Activated CD4-positive, alpha-beta T cell treated with anti-CD3 and anti-CD28 coated beads for 36 hours (primary cell): ENCODE results near the gene HOXC10. TPM values are rescaled to one million over a fixed set of nuclear protein-coding genes. Genes with fewer than 3 reads are reported as not detected.

Experiments
- ATAC-seq: fragments of 200-7000 bp; cut with Tn5 transposase; one replicate; pipeline ENCODE4 v1.10.0; 2021; ENCODE audit warnings: mild to moderate bottlenecking, moderate library complexity
- CTCF ChIA-PET: fragments of 350-600 bp; sonication (Branson Sonifier 250); formaldehyde crosslinking; loops from one replicate; lab custom pipeline; 2021; ENCODE audit warnings: antibody characterized with exemption; lab: Charles Lee
- POLR2A ChIA-PET: fragments of 350-600 bp; sonication (Branson Sonifier 250); formaldehyde crosslinking; loops from one replicate; lab custom pipeline; 2021; ENCODE audit warnings: antibody characterized with exemption, inconsistent platforms; lab: Charles Lee
- DNase-seq: peaks from one replicate; pipeline ENCODE4 v3.0.0-alpha.2; 2020
- H3K27ac Mint-ChIP-seq: one replicate; pipeline ENCODE4 v1.8.0; 2021; ENCODE audit warnings: mixed read lengths
- H3K27me3 Mint-ChIP-seq: one replicate; pipeline ENCODE4 v1.8.0; 2021; ENCODE audit warnings: mixed read lengths
- H3K36me3 Mint-ChIP-seq: one replicate; pipeline ENCODE4 v1.8.0; 2021; ENCODE audit warnings: low read depth, mixed read lengths
- H3K4me1 Mint-ChIP-seq: one replicate; pipeline ENCODE4 v1.8.0; 2021; ENCODE audit warnings: mixed read lengths
- H3K4me3 Mint-ChIP-seq: one replicate; pipeline ENCODE4 v1.8.0; 2021; ENCODE audit warnings: mild to moderate bottlenecking, moderate library complexity, mixed read lengths
- H3K9me3 Mint-ChIP-seq: one replicate; pipeline ENCODE4 v1.8.0; 2021; ENCODE audit warnings: low read depth, mixed read lengths
- intact Hi-C, 2 experiments: fragments of 100-400 bp; cut with DNase I in 1 of 2; cut with micrococcal nuclease in 1 of 2; formaldehyde crosslinking; loops; one replicate each; pipeline versions ENCODE4 v1.14.2 to v1.15.1; 2022 to 2024; cut with DNase I, micrococcal nuclease
- total RNA-seq, 2 experiments: library from RNA; stranded (reverse); gene quantifications; one replicate each; pipeline ENCODE4 v1.2.3, GENCODE V29; 2021

HOXC10 gene
- total RNA-seq, 2 experiments from 2014 or later = not detected

DNA sequence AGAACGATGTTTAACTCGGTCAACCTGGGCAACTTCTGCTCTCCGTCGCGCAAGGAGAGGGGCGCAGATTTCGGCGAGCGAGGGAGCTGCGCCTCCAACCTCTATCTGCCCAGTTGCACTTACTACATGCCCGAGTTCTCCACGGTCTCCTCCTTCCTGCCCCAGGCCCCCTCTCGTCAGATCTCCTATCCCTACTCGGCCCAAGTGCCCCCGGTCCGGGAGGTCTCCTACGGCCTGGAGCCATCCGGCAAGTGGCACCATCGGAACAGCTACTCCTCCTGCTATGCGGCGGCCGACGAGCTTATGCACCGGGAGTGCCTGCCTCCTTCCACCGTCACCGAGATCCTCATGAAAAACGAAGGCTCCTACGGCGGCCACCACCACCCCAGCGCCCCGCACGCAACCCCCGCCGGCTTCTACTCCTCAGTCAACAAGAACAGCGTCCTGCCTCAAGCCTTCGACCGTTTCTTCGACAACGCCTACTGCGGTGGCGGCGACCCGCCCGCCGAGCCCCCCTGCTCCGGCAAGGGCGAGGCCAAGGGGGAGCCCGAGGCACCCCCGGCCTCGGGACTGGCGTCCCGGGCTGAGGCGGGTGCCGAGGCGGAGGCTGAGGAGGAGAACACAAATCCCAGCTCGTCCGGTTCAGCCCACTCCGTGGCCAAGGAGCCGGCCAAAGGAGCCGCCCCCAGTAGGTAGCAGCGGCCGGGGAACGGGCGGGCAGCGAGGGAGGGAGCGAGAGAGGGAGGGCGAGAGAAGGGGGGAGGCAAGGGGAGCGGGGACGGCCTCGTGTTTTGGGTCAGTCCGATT is 11.5 kb upstream of the HOXC10 start:
- no peaks in the 10 kb centered on the region for H3K9me3 Mint-ChIP-seq
- DNase-seq (peak; percentile 34), ATAC-seq (no peak)
- intact Hi-C loops = loop anchor here (1.0 to 5.0 kb wide), 2 partner anchors 19 to 36 kb away; partner anchors contain the start of genes HOXC13 (in 2 of the 2) and HOXC12 (in 1 of the 2)
- no peaks in the 10 kb centered on the region for H3K36me3 Mint-ChIP-seq
- H3K27me3 Mint-ChIP-seq = peaks cover 81% of the 10 kb centered on the region
- ChIA-PET CTCF (interaction anchor here (0.6 to 1.0 kb wide), 2 partner anchors 12 to 29 kb away, joined by 3 read pairs; partner anchors contain the start of gene HOXC10), POLR2A (no interaction called here)
- peaks cover 24% of the 10 kb centered on the region for H3K4me1 Mint-ChIP-seq
- no peak overlapping the region for H3K27ac Mint-ChIP-seq
- H3K4me3 Mint-ChIP-seq = no peak overlapping the region

DNA sequence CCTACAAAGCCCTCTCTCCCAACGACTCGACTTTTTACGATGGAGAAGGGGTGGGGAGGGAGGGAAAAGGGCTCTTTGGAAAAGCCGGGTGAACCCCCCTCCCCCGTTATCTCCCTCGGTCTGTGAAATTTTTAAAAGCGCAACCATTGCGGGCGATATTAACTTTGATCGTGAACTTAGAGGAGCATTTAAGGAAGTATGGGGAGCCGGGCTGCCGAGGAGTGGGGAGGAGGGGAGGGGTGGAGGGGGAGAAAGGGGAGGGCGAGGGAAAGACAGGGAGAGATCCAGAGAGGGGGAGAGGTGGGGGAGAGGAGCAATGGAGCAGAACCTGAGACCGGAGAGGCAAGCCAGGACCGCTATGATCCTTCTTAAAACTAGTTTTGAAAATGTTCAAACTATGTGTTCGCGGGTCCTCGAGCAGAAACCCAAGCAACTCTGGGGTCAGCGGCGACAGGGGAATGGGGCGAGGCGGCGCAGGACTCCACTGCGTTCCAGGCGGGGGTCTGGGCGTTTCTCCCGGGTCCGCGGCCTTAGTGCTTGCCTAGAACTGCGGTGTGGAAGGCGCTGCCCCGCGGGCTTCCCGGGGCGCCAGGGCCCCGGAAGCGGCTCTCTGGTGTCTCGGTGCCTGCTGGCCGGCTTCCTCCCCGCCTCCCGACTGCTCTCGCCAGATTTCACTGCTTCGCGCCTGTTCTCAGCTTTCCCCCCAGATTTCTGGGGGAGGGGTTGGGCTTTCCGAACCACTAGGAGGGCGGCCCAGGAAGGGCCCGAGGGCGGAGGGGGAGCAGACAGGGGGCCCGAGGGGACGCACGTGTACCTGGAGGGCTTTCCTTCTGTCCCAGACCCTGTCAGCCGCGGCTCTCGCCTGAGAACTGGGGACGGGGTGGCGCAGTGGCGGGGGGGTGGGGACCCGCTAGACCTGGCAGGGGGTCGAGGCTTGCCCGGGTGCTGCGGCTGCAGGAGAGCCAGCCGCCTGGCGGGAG is 10.6 kb upstream of the HOXC10 start, which contains the start of gene HOTAIR:
TSS of gene HOTAIR (minus strand) at position 871 of the 980 bp plus-strand sequence.
- DNase-seq = peak; percentile 48
- ATAC-seq = peak; percentile 53
- POLR2A ChIA-PET = no interaction called here
- Mint-ChIP-seq H3K4me1 (peaks cover 24% of the 10 kb centered on the region), H3K27ac (no peak within 1 kb of the TSS), H3K9me3 (no peaks in the 10 kb centered on the region), H3K4me3 (peak within 1 kb of the TSS; percentile 48), H3K27me3 (peaks cover 83% of the 10 kb centered on the region), H3K36me3 (no peaks in the 10 kb centered on the region)
- intact Hi-C loops = loop anchor here (1.0 to 5.0 kb wide), 2 partner anchors 20 to 37 kb away; partner anchors contain the start of genes HOXC13 (in 2 of the 2) and HOXC12 (in 1 of the 2)
- CTCF ChIA-PET = no interaction called here

DNA sequence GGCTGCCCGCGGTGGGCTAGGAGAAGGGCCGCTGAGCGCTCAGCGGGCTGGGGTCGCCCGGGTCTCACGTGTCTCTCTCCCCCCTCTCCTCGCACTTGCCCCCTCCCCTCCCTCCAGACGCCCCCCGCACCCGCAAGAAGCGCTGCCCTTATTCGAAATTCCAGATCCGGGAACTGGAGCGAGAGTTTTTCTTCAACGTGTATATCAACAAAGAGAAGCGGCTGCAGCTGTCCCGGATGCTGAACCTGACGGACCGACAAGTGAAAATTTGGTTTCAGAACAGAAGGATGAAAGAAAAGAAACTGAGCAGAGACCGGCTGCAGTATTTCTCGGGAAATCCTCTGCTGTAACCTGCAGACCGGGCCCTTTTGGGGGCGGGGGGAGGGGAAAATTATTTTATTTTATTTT is 9.9 kb upstream of the HOXC10 start:
- intact Hi-C loops = no loop called here
- POLR2A ChIA-PET = no interaction called here
- H3K27ac Mint-ChIP-seq = no peak overlapping the region
- H3K4me3 Mint-ChIP-seq = no peak overlapping the region
- no peak for DNase-seq
- CTCF ChIA-PET = interaction anchor here (1.7 kb wide), 1 partner anchor 10 kb away, joined by 9 read pairs; the partner anchor contains the start of gene HOXC10
- H3K4me1 Mint-ChIP-seq = peaks cover 24% of the 10 kb centered on the region
- peaks cover 83% of the 10 kb centered on the region for H3K27me3 Mint-ChIP-seq
- no peaks in the 10 kb centered on the region for H3K36me3 Mint-ChIP-seq
- no peak for ATAC-seq
- H3K9me3 Mint-ChIP-seq = no peaks in the 10 kb centered on the region

GRCh38 chr12:53975479-53976152 is 9.3 kb upstream of the HOXC10 start:
- H3K9me3 Mint-ChIP-seq = no peaks in the 10 kb centered on the region
- H3K36me3 Mint-ChIP-seq = no peaks in the 10 kb centered on the region
- H3K27ac Mint-ChIP-seq = no peak overlapping the region
- H3K4me3 Mint-ChIP-seq = peak overlapping the region; percentile 15
- intact Hi-C loops = no loop called here
- peak; percentile 30 for DNase-seq
- ChIA-PET CTCF (interaction anchor here (1.7 kb wide), 1 partner anchor 9 kb away, joined by 9 read pairs; the partner anchor contains the start of gene HOXC10), POLR2A (no interaction called here)
- H3K27me3 Mint-ChIP-seq = peaks cover 83% of the 10 kb centered on the region
- no peak for ATAC-seq
- H3K4me1 Mint-ChIP-seq = peaks cover 24% of the 10 kb centered on the region

DNA sequence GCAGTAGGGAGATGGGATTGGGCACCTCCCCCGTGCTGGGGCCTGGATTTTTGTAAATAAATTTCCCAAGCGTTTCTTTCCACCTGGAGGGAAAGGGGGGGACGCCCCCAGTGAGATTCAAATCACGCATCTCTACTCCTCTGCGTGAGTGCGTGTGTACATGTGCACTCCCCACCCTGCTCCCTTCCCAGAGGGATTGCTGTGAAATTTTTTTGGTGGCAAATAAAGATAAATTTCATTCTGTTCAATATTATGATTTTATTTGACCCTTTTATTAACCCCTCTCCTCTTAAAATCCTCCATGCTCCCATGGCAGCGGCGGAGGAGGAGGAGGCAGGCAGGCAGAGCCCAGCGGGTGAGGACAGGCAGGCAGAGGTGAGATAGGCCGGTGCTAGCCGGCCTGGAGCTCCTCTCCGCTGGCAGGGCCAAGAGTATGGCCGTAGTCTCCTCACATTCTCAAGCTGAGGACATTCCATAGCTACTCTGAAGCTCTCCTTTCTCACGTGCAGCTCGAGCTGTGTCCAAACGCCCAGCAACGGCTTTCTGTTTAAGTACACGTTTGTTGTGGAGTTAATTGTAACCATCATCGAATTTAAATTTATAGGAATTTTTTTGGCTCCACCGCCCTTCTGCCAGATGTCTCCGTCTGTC is 8.6 kb upstream of the HOXC10 start:
- DNase-seq (no peak), ATAC-seq (no peak)
- Mint-ChIP-seq H3K4me3 (no peak overlapping the region), H3K9me3 (no peaks in the 10 kb centered on the region), H3K27ac (no peak overlapping the region), H3K36me3 (no peaks in the 10 kb centered on the region), H3K27me3 (peaks cover 82% of the 10 kb centered on the region), H3K4me1 (peaks cover 24% of the 10 kb centered on the region)
- ChIA-PET CTCF (interaction anchor here (0.7 to 1.7 kb wide), 4 partner anchors 9 to 47 kb away, joined by 3 to 9 read pairs (median 4); partner anchors contain the start of gene HOXC10), POLR2A (no interaction called here)
- intact Hi-C loops = no loop called here

- Mint-ChIP-seq H3K27ac (no peak overlapping the region), H3K4me1 (peaks cover 24% of the 10 kb centered on the region), H3K27me3 (peaks cover 80% of the 10 kb centered on the region), H3K4me3 (no peak overlapping the region), H3K36me3 (no peaks in the 10 kb centered on the region), H3K9me3 (no peaks in the 10 kb centered on the region)
- DNase-seq (no peak), ATAC-seq (no peak)
- ChIA-PET CTCF (interaction anchor here (0.7 to 1.7 kb wide), 5 partner anchors 8 to 64 kb away, joined by 3 to 9 read pairs (median 4); partner anchors contain the start of gene HOXC10), POLR2A (no interaction called here)
- intact Hi-C loops = no loop called here
Observed at GRCh38 chr12:53976823-53977595, 7.9 kb upstream of the HOXC10 start.

DNA sequence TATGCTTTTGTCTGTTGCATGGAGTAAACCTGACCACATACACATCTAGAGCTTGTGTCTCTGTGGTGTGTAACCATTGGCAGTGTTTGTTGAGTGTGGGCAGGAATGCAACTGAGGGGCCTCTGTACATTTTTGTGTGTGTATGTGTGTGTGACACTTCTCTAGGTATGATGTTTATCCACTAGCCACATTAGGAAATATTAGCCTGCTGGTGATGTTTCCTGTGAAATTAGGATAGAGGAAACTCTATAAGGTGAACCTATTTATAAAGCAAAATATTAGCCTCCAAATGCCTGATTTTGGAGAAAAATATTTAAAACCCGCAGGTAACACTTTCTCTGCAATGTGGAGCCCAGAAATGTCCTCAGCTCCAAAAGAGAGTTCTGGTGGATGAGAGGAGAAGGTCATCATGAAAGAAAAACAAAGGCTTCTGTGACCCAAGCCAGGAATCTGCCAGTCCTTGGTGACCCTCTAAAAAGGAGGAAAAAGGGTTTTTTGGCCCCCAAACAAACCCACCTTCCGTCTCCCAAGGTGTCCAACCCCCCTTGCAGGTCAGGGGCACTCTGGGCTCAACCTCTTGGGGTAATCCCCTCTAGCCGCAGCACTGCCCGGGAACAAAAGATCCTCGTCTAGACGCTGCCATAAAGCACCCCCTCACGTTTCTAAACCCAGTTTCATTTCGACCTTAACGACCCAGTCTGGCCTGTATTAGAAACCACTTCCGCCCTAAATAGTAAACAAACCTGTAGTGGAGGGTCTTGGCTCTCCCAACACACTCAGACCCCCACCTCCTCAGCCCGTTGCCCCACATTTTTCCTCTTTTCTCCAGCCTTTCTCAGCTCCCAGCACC is 7.1 kb upstream of the HOXC10 start:
- POLR2A ChIA-PET = no interaction called here
- DNase-seq (no peak), ATAC-seq (no peak)
- Mint-ChIP-seq H3K36me3 (no peaks in the 10 kb centered on the region), H3K27ac (no peak overlapping the region), H3K9me3 (no peaks in the 10 kb centered on the region), H3K4me1 (peaks cover 23% of the 10 kb centered on the region), H3K27me3 (peaks cover 80% of the 10 kb centered on the region), H3K4me3 (no peak overlapping the region)
- CTCF ChIA-PET = interaction anchor here (0.7 kb wide), 1 partner anchor 63 kb away, joined by 4 read pairs; no protein-coding TSS in a partner anchor
- intact Hi-C loops = no loop called here

DNA sequence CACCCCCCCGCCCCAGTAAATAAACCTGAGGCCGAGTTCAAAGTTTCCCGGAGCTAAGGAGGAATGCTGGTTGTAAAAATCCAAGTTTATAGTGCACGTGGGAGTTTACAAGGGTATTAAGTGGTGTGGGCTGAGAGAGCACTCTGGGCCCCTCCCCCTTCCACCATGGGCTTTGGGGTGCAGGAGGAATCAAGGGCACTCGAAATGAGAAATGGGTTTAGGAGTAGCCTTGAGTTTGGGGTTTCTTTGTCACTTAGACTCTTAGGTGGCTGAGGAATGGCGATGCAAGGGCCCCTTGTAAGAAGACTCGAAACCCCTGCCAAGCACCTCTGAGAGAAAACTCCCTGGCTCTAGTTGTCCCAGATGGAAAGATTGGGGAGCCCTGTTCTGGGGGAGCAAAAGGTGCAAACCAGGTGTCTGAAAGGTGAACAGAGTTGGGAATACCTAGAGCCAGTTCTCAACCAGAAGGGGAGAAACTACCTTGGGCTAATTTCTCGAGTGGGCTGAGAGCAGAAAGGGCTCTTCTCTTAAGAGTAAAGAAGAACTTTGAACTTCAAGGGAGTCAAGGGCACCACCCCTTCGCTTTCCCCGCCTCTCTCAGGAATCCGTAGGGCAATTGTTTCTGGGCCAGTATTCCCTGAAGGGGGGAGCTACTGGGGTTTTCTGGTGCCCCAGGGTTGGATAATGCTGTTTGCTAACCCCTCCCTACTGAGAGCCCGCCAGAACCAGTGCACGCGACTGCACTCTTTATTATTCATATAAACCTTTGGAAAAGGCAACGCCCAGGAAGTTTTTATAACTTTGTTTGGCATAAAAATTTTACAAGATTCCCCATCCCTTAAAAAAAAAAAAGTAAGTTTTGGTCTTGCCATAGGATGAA is 6.2 kb upstream of the HOXC10 start:
- H3K36me3 Mint-ChIP-seq = no peaks in the 10 kb centered on the region
- H3K27ac Mint-ChIP-seq = no peak overlapping the region
- no peak overlapping the region for H3K4me3 Mint-ChIP-seq
- H3K4me1 Mint-ChIP-seq = peaks cover 18% of the 10 kb centered on the region
- no peaks in the 10 kb centered on the region for H3K9me3 Mint-ChIP-seq
- H3K27me3 Mint-ChIP-seq = peaks cover 82% of the 10 kb centered on the region
- intact Hi-C loops = no loop called here
- DNase-seq = no peak
- ChIA-PET CTCF (interaction anchor here (0.6 to 1.0 kb wide), 3 partner anchors 10 to 93 kb away, joined by 3 to 5 read pairs (median 4); partner anchors contain the start of gene HOXC6), POLR2A (no interaction called here)
- no peak for ATAC-seq
